H9 (cell line): Measurements from ENCODE around the gene TACR1. TPM values are rescaled to one million over a fixed set of nuclear protein-coding genes. Genes with fewer than 3 reads are reported as not detected.

Source experiments
- DNase-seq: peaks from one replicate; pipeline ENCODE4 v3.0.0-alpha.2; 2017
- H2AFZ ChIP-seq: one replicate; pipeline ENCODE4 v1.6.1; 2013; ENCODE audit warnings: mild to moderate bottlenecking, low read length, control low read depth, moderate library complexity
- H2AK5ac ChIP-seq: 2 replicates; pipeline ENCODE4 v1.6.1; 2013; ENCODE audit warnings: low read length, control low read depth, mixed read lengths; ENCODE audit not compliant: insufficient read length
- H2BK120ac ChIP-seq: one replicate; pipeline ENCODE4 v1.6.1; 2013; ENCODE audit warnings: low read depth, mild to moderate bottlenecking, low read length, control low read depth, inconsistent platforms; ENCODE audit not compliant: poor library complexity, severe bottlenecking
- H2BK12ac ChIP-seq: 2 replicates; pipeline ENCODE4 v1.6.1; 2013; ENCODE audit warnings: low read length, control low read depth, mixed read lengths, low read depth; ENCODE audit not compliant: insufficient read length
- H2BK15ac ChIP-seq: 2 replicates; pipeline ENCODE4 v1.6.1; 2013; ENCODE audit warnings: low read depth, low read length, control low read depth
- H2BK20ac ChIP-seq: one replicate; pipeline ENCODE4 v1.6.1; 2013; ENCODE audit warnings: low read depth, mild to moderate bottlenecking, low read length, control low read depth, inconsistent platforms; ENCODE audit not compliant: poor library complexity, severe bottlenecking
- H2BK5ac ChIP-seq: 2 replicates; pipeline ENCODE4 v1.6.1; 2013; ENCODE audit warnings: low read length, control low read depth, mixed read lengths; ENCODE audit not compliant: insufficient read length
- H3K14ac ChIP-seq: 2 replicates; pipeline ENCODE4 v1.6.1; 2013; ENCODE audit warnings: low read length, control low read depth; ENCODE audit not compliant: insufficient read depth
- H3K18ac ChIP-seq: 2 replicates; pipeline ENCODE4 v1.6.1; 2013; ENCODE audit warnings: low read depth, mild to moderate bottlenecking, mixed read lengths, low read length, control low read depth; ENCODE audit not compliant: insufficient read length
- H3K23ac ChIP-seq: 2 replicates; pipeline ENCODE4 v1.6.1; 2013; ENCODE audit warnings: low read length, control low read depth, mixed read lengths, low read depth; ENCODE audit not compliant: insufficient read length
- H3K23me2 ChIP-seq: 2 replicates; pipeline ENCODE4 v1.6.1; 2013; ENCODE audit warnings: low read depth, mild to moderate bottlenecking, mixed read lengths, low read length, control low read depth; ENCODE audit not compliant: insufficient read length, poor library complexity, severe bottlenecking
- H3K27ac ChIP-seq: 2 replicates; pipeline ENCODE4 v1.5.1; 2013; ENCODE audit warnings: low read length, control low read depth, mixed read lengths, low read depth; ENCODE audit not compliant: insufficient read length
- H3K27me3 ChIP-seq: 2 replicates; pipeline ENCODE4 v1.6.1; 2013; ENCODE audit warnings: low read length, control low read depth, inconsistent platforms; ENCODE audit not compliant: insufficient read depth
- H3K4ac ChIP-seq: 2 replicates; pipeline ENCODE4 v1.6.1; 2013; ENCODE audit warnings: low read depth, mild to moderate bottlenecking, control low read depth, inconsistent platforms, low read length, moderate library complexity
- H3K4me1 ChIP-seq: 2 replicates; pipeline ENCODE4 v1.6.1; 2013; ENCODE audit warnings: low read length, control low read depth, inconsistent platforms; ENCODE audit not compliant: insufficient read depth
- H3K4me2 ChIP-seq: 2 replicates; pipeline ENCODE4 v1.6.1; 2013; ENCODE audit warnings: low read length, control low read depth, mixed read lengths; ENCODE audit not compliant: insufficient read length, insufficient read depth
- H3K56ac ChIP-seq: 2 replicates; pipeline ENCODE4 v1.6.1; 2013; ENCODE audit warnings: low read depth, mild to moderate bottlenecking, mixed read lengths, low read length, control low read depth; ENCODE audit not compliant: insufficient read length
- H3K79me1 ChIP-seq: 2 replicates; pipeline ENCODE4 v1.6.1; 2013; ENCODE audit warnings: low read depth, mild to moderate bottlenecking, moderate library complexity, low read length, control low read depth, inconsistent platforms; ENCODE audit not compliant: insufficient read depth, poor library complexity, severe bottlenecking
- H3K79me2 ChIP-seq: 2 replicates; pipeline ENCODE4 v1.6.1; 2013; ENCODE audit warnings: low read length, control low read depth, inconsistent platforms; ENCODE audit not compliant: insufficient read depth
- H3K9ac ChIP-seq: 2 replicates; pipeline ENCODE4 v1.6.1; 2013; ENCODE audit warnings: low read length, control low read depth, mixed read lengths; ENCODE audit not compliant: insufficient read length; ENCODE audit errors: extremely low read depth
- H3K9me3 ChIP-seq: one replicate; pipeline ENCODE4 v1.6.1; 2013; ENCODE audit warnings: low read depth, low read length, inconsistent platforms; ENCODE audit not compliant: control insufficient read depth
- H3T11ph ChIP-seq: one replicate; pipeline ENCODE4 v1.6.1; 2013; ENCODE audit warnings: mild to moderate bottlenecking, low read length, control low read depth, inconsistent platforms
- H4K20me1 ChIP-seq: one replicate; pipeline ENCODE4 v1.6.1; 2013; ENCODE audit not compliant: control insufficient read depth, insufficient read length, insufficient read depth
- H4K5ac ChIP-seq: 2 replicates; pipeline ENCODE4 v1.6.1; 2013; ENCODE audit warnings: low read depth, mild to moderate bottlenecking, mixed read lengths, low read length, control low read depth; ENCODE audit not compliant: insufficient read length
- H4K8ac ChIP-seq: replicated peaks from 2 replicates; pipeline ENCODE4 v1.6.1; 2013; ENCODE audit warnings: low read length, control low read depth, mixed read lengths, low read depth; ENCODE audit not compliant: insufficient read length
- H4K91ac ChIP-seq: 2 replicates; pipeline ENCODE4 v1.6.1; 2013; ENCODE audit warnings: low read depth, mild to moderate bottlenecking, moderate library complexity, mixed read lengths, low read length, control low read depth; ENCODE audit not compliant: insufficient read length
- H3K27ac Mint-ChIP-seq, 3 experiments: 2 replicates in 2 of 3; 3 replicates in 1 of 3; pipeline ENCODE4 v1.8.0; 2020 to 2021; ENCODE audit warnings: mixed read lengths in 3 of 3, mild to moderate bottlenecking in 1 of 3, moderate library complexity in 1 of 3
- H3K27me3 Mint-ChIP-seq: 2 replicates; pipeline ENCODE4 v1.8.0; 2021; ENCODE audit warnings: low read depth, mild to moderate bottlenecking, moderate library complexity, mixed read lengths
- H3K36me3 Mint-ChIP-seq, 3 experiments: 2 replicates in 2 of 3; 3 replicates in 1 of 3; pipeline ENCODE4 v1.8.0; 2020 to 2021; ENCODE audit warnings: low read depth in 3 of 3, mixed read lengths in 3 of 3; ENCODE audit not compliant: insufficient read depth in 1 of 3
- H3K4me1 Mint-ChIP-seq, 2 experiments: 2 replicates each; pipeline ENCODE4 v1.8.0; 2020; ENCODE audit warnings: mixed read lengths in 2 of 2
- H3K4me3 Mint-ChIP-seq, 2 experiments: 2 replicates in 1 of 2; 3 replicates in 1 of 2; pipeline ENCODE4 v1.8.0; 2020 to 2021; ENCODE audit warnings: mild to moderate bottlenecking in 2 of 2, mixed read lengths in 2 of 2, moderate library complexity in 1 of 2
- H3K9me3 Mint-ChIP-seq, 2 experiments: 2 replicates in 1 of 2; 3 replicates in 1 of 2; pipeline ENCODE4 v1.8.0; 2020; ENCODE audit warnings: mild to moderate bottlenecking in 2 of 2, mixed read lengths in 2 of 2, moderate library complexity in 1 of 2
- WGBS: extraction: QIAGEN DNeasy Blood & Tissue Kit; methylation state at CpG from one replicate; pipeline ENCODE4 v1.1.7; 2013; ENCODE audit warnings: missing lambda C conversion rate, low lambda C conversion rate, mixed read lengths; ENCODE audit not compliant: insufficient read length; ENCODE audit errors: extremely low coverage; 5-methylcytosine and 5-hydroxymethylcytosine counted together
- total RNA-seq: library from RNA; stranded (reverse); gene quantifications from 2 replicates; pipeline ENCODE4 v1.2.1, GENCODE V29; 2021
- TF ChIP-seq, protein P1 (sequence below): fragments of 200-600 bp; sonication (generic); conservative IDR thresholded peaks from 3 replicates; pipeline ENCODE4 v1.8.0; 2021; ENCODE audit warnings: antibody characterized with exemption, mild to moderate bottlenecking

TACR1 gene
- total RNA-seq, 1 experiment from 2014 or later = 1.4 TPM

DNA sequence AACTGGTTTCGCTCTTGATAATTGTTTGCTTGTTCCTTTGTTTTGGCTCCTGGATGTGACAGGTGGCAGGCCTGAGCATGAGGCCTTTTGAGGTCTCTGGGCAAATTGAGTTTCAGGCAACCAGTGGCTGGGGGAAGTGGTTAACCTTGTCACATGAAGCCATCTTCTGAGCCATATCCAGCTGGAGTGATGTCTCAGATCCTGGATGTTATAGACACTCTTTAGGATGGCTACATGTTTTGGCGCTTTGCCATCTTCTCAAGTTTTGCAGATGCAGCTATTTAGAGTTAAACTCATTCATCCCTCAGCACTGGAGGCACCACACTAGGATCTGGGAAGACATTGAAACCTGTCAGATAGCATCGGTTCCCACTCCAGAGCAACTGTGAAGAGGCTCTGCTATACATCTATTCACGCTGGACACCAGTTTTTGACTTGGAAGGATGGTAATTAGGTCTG lies 25.3 kb upstream of the TACR1 start:
- H2BK120ac ChIP-seq = no peak overlapping the region
- H3T11ph ChIP-seq = no peak overlapping the region
- H3K4me1 ChIP-seq = no peaks in the 10 kb centered on the region; the same call in 1 of the 2 replicates
- DNase-seq = no peak
- H3K9me3 ChIP-seq = no peaks in the 10 kb centered on the region
- H2BK20ac ChIP-seq = no peak overlapping the region
- H3K56ac ChIP-seq = no peak overlapping the region
- Mint-ChIP-seq H3K4me3 (no peak overlapping the region), H3K27ac (no peak overlapping the region), H3K4me1 (peaks cover 22 to 30% of the 10 kb centered on the region in 2 experiments), H3K27me3 (no peaks in the 10 kb centered on the region), H3K9me3 (peaks cover 8 to 11% of the 10 kb centered on the region in 2 experiments), H3K36me3 (peaks cover 3 to 14% (median 7%) of the 10 kb centered on the region in 3 experiments)
- no peak overlapping the region for H3K4me2 ChIP-seq
- WGBS = no CpG with 5 or more reads among the region's 4 CpGs
- H3K79me1 ChIP-seq = no peaks in the 10 kb centered on the region
- H4K5ac ChIP-seq = no peak overlapping the region
- no peak overlapping the region for H2BK12ac ChIP-seq
- no peak overlapping the region for H2AK5ac ChIP-seq
- H3K4ac ChIP-seq = no peak overlapping the region
- no peak overlapping the region for H4K91ac ChIP-seq
- H3K23me2 ChIP-seq = no peaks in the 10 kb centered on the region
- no peaks in the 10 kb centered on the region for H3K27me3 ChIP-seq
- no peak overlapping the region for H3K23ac ChIP-seq
- no peak overlapping the region for H3K9ac ChIP-seq
- no peak overlapping the region for H3K27ac ChIP-seq
- no peak overlapping the region for H2BK15ac ChIP-seq
- no peak overlapping the region for H4K8ac ChIP-seq
- H3K18ac ChIP-seq = no peak overlapping the region
- H2BK5ac ChIP-seq = no peak overlapping the region
- no peak overlapping the region for H3K14ac ChIP-seq
- TF ChIP-seq, protein P1, sequence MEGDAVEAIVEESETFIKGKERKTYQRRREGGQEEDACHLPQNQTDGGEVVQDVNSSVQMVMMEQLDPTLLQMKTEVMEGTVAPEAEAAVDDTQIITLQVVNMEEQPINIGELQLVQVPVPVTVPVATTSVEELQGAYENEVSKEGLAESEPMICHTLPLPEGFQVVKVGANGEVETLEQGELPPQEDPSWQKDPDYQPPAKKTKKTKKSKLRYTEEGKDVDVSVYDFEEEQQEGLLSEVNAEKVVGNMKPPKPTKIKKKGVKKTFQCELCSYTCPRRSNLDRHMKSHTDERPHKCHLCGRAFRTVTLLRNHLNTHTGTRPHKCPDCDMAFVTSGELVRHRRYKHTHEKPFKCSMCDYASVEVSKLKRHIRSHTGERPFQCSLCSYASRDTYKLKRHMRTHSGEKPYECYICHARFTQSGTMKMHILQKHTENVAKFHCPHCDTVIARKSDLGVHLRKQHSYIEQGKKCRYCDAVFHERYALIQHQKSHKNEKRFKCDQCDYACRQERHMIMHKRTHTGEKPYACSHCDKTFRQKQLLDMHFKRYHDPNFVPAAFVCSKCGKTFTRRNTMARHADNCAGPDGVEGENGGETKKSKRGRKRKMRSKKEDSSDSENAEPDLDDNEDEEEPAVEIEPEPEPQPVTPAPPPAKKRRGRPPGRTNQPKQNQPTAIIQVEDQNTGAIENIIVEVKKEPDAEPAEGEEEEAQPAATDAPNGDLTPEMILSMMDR = no peak
- no peak overlapping the region for H2AFZ ChIP-seq
- no peaks in the 10 kb centered on the region for H4K20me1 ChIP-seq
- H3K79me2 ChIP-seq = no peaks in the 10 kb centered on the region
